Cardiac muscle cell (in vitro differentiated cells and primary cell): Measurements from ENCODE around the gene FAM83G. TPM values are rescaled to one million over a fixed set of nuclear protein-coding genes. Genes with fewer than 3 reads are reported as not detected.

Experiments used
- DNase-seq, 2 donors: peaks; one replicate each; pipeline versions ENCODE4 v3.0.0 to v3.0.0-alpha.2; 2010 to 2017; ENCODE audit warnings: low read depth in 1 of 2, low spot score in 1 of 2
- H3K27ac ChIP-seq: fragments of 200-600 bp; sonication (generic); 2 replicates; pipeline ENCODE4 v1.5.1; 2016
- H3K27me3 ChIP-seq: fragments of 200-600 bp; sonication (generic); 2 replicates; pipeline ENCODE4 v1.6.0; 2016; ENCODE audit warnings: control low read depth
- H3K36me3 ChIP-seq: fragments of 200-600 bp; sonication (generic); 2 replicates; pipeline ENCODE4 v1.5.1; 2016; ENCODE audit warnings: control low read depth
- H3K4me1 ChIP-seq: fragments of 200-600 bp; sonication (generic); 2 replicates; pipeline ENCODE4 v1.8.1; 2017; ENCODE audit warnings: low read depth, mild to moderate bottlenecking, mixed run types
- H3K4me3 ChIP-seq: fragments of 200-600 bp; sonication (generic); 2 replicates; pipeline ENCODE4 v1.5.1; 2016; ENCODE audit warnings: mild to moderate bottlenecking
- H3K9me3 ChIP-seq: fragments of 200-600 bp; sonication (generic); 2 replicates; pipeline ENCODE4 v1.5.1; 2017; ENCODE audit warnings: low read depth, mild to moderate bottlenecking, control low read depth
- polyA plus RNA-seq: library from polyadenylated mRNA; unstranded; fragments of >200 nt; fragmentation: Nextera tagmentation; extraction: Ambion mirVana; gene quantifications from 2 replicates; pipeline ENCODE4 v1.2.1, GENCODE V29; 2016
- total RNA-seq: library from RNA; depleted of rRNA; stranded (reverse); fragments of >200 nt; gene quantifications from 2 replicates; pipeline ENCODE4 v1.2.3, GENCODE V29; 2016
- TF ChIP-seq, protein P1 (sequence below): IDR thresholded peaks from 2 replicates; pipeline ENCODE4 v1.5.1; 2012; ENCODE audit warnings: low read depth, mild to moderate bottlenecking, low read length

FAM83G gene
- total and polyA plus RNA-seq, 2 experiments from 2014 or later, result 0.83 to 8.0 TPM

GRCh38 chr17:19000531-19001325 is 3.8 kb downstream of the FAM83G start:
- TF ChIP-seq, protein P1, sequence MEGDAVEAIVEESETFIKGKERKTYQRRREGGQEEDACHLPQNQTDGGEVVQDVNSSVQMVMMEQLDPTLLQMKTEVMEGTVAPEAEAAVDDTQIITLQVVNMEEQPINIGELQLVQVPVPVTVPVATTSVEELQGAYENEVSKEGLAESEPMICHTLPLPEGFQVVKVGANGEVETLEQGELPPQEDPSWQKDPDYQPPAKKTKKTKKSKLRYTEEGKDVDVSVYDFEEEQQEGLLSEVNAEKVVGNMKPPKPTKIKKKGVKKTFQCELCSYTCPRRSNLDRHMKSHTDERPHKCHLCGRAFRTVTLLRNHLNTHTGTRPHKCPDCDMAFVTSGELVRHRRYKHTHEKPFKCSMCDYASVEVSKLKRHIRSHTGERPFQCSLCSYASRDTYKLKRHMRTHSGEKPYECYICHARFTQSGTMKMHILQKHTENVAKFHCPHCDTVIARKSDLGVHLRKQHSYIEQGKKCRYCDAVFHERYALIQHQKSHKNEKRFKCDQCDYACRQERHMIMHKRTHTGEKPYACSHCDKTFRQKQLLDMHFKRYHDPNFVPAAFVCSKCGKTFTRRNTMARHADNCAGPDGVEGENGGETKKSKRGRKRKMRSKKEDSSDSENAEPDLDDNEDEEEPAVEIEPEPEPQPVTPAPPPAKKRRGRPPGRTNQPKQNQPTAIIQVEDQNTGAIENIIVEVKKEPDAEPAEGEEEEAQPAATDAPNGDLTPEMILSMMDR, result no peak
- H3K27me3 ChIP-seq, result no peaks in the 10 kb centered on the region
- peak overlapping the region; percentile 30 for H3K27ac ChIP-seq
- H3K36me3 ChIP-seq, result no peaks in the 10 kb centered on the region
- H3K9me3 ChIP-seq, result no peaks in the 10 kb centered on the region
- H3K4me3 ChIP-seq, result no peak overlapping the region
- peaks cover 6% of the 10 kb centered on the region for H3K4me1 ChIP-seq
- peak in 1 of 2 donors; percentile 66 for DNase-seq

- no peaks in the 10 kb centered on the region for H3K36me3 ChIP-seq
- H3K9me3 ChIP-seq, result no peaks in the 10 kb centered on the region
- no peak overlapping the region for H3K27ac ChIP-seq
- TF ChIP-seq, protein P1, result no peak
- H3K4me3 ChIP-seq, result no peak overlapping the region
- H3K4me1 ChIP-seq, result peaks cover 6% of the 10 kb centered on the region
- DNase-seq, result no peak
- H3K27me3 ChIP-seq, result no peaks in the 10 kb centered on the region
Observed at GRCh38 chr17:18999911-19000310, 4.7 kb downstream of the FAM83G start.

DNA sequence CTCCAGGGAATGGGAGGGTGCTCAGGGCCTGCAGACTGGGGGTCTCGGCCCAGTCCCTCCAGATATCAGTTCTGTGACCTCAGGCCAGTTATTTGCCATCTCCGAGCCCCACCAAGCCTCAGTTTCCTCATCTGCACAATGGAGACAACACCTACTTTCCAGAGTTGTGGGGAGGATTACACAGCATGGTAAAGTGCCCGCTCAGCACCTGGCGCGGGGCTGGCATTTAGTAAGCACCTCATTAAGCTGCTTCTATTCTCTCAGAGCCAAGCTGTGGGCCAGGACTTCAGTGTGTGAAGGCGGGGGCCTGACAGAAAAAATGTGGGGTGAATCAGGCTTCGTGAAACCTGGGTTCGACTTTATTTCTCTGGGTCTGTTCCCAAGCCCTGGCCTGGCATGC is 5.2 kb downstream of the FAM83G start:
- no peaks in the 10 kb centered on the region for H3K36me3 ChIP-seq

GRCh38 chr17:18997650-18998196 is 6.8 kb downstream of the FAM83G start:
- H3K4me3 ChIP-seq, result no peak overlapping the region
- peaks cover 9% of the 10 kb centered on the region for H3K4me1 ChIP-seq
- no peaks in the 10 kb centered on the region for H3K9me3 ChIP-seq
- no peaks in the 10 kb centered on the region for H3K36me3 ChIP-seq
- TF ChIP-seq, protein P1, result no peak
- no peak for DNase-seq
- no peaks in the 10 kb centered on the region for H3K27me3 ChIP-seq
- H3K27ac ChIP-seq, result no peak overlapping the region

More for the DNA sequence above, 5.2 kb downstream of the FAM83G start:
- peaks cover 6% of the 10 kb centered on the region for H3K4me1 ChIP-seq
- no peak overlapping the region for H3K27ac ChIP-seq
- no peaks in the 10 kb centered on the region for H3K27me3 ChIP-seq
- H3K4me3 ChIP-seq, result no peak overlapping the region
- no peak for DNase-seq
- TF ChIP-seq, protein P1, result no peak
- H3K9me3 ChIP-seq, result no peaks in the 10 kb centered on the region

DNA sequence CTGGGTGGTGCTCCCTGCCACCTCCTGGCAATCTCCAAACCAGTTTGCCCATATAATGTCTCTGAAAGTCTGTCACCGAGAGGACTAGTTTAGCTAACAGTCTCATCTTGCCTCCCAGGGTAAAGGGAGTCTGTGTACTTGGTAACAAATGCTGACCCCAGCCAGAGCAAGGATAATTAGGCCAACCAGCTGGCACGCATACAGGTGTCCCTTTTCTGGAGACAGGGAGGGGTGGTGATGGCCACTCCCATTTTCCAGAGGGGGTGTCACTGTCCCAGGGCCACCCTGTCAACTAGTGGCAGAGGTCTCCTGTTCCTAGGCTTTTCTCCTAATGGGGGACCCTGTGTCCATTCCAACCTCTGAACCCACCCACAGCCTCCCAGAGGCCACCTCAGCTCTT is 8.1 kb downstream of the FAM83G start:
- peaks cover 9% of the 10 kb centered on the region for H3K4me1 ChIP-seq
- H3K27me3 ChIP-seq, result no peaks in the 10 kb centered on the region
- H3K4me3 ChIP-seq, result no peak overlapping the region
- DNase-seq, result no peak
- no peaks in the 10 kb centered on the region for H3K36me3 ChIP-seq
- H3K27ac ChIP-seq, result no peak overlapping the region
- TF ChIP-seq, protein P1, result no peak
- no peaks in the 10 kb centered on the region for H3K9me3 ChIP-seq
